HG03025 (cell line): ENCODE data around the gene RAD23B.

Experiments used
- ATAC-seq: cut with Tn5 transposase; IDR thresholded peaks from one replicate; pipeline ENCODE4 v1.9.1; 2021; ENCODE audit warnings: mild to moderate bottlenecking, moderate library complexity; ENCODE audit not compliant: unreplicated experiment, low FRiP score

Gene RAD23B

DNA sequence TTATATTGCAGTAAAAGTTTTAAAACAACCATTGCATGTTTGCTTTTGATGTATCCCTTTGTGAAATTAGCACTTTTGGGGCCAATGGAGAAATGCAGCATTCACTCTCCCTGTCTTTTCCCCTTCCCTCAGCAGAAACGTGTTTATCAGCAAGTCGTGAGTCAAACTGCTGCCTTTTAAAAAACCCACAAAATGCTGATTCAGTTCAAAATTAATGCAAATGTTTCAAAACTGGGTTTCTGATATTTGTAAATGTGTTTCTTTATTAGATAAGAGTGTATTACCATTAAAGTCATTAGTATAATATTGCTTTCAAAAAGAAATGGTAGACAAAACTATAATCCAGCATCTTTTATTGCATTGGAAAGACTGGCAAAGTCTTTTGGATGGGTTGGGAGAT, 47.3 kb downstream of the RAD23B start:
- ATAC-seq, result no peak

GRCh38 chr9:107332883-107333282, 49.8 kb downstream of the RAD23B start:
- ATAC-seq, result no peak

GRCh38 chr9:107333363-107333762, 50.3 kb downstream of the RAD23B start:
- ATAC-seq, result no peak

- ATAC-seq, result no peak
These were observed 51.2 kb downstream of the RAD23B start for GRCh38 chr9:107334103-107334776.

- no peak for ATAC-seq
These were observed 52.3 kb downstream of the RAD23B start for GRCh38 chr9:107335331-107335730.

DNA sequence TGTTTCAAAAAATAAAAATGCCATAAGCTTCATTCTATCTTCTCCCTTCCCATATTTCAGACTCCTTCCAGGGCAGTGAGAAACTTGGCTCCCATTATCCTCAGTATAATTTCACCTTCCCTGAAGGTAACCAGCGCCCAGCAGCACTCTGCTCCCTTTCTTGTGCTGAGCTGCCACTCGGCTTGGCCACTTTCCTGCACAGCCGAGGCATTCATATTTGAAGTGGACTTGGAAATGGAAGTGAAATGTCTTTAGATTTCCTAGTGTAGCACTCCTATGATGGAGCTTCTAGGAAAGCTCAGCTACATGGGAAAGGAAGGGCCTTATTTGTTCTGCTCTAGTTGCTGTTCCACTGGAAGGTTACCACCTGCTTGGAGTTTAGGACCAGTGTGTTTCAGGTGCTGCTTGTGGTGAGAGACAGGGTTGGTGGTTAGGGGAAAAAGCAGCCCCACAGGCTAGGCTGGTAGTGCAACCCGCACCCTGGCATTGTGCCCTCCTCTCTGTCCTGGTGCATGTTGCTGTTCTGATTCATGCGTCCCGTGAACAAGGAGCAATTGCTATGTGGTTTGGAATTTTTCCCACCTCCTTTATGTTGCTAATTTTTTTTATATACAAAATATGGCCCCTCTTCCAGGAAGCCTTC, 53.8 kb downstream of the RAD23B start:
- ATAC-seq, result no peak

GRCh38 chr9:107337676-107338590, 54.9 kb downstream of the RAD23B start:
- ATAC-seq, result no peak

- ATAC-seq, result no peak
These were observed 56.0 kb downstream of the RAD23B start for GRCh38 chr9:107338911-107339659.

DNA sequence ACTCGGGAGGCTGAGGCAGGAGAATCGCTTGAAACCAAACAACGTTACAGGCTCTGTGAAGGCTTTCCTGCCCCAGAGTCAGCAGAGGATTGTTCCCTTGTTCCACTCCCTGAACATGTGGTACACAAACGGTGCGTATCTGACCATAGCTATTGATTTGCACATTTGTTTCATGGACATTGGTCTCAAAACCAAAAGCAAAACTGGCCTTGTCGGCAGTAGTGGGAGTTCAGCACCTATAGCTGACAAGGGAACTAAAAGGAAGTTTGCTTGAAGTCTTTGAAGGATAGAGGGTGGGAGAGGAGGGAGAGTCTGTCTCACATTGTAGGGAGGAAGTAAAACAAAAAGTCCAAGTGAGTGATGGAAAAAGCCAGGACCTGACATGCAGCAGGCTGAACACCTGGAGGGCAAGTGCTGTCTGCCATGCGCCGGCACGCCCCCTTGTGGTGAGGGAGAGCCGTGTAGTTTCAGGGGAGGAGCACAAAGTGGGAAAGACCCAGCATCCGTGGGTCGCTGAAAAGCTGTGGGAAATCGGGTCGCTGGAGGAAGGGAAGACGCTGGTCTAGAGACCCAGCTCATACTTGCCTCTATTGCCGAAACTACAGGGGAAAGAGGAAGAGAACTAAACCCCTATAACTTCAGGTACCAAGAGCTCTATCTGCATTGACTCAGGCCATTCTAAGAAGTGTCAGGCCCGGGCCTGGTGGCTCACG, 58.0 kb downstream of the RAD23B start:
- peak; percentile 61 for ATAC-seq

GRCh38 chr9:107342476-107343161, 59.5 kb downstream of the RAD23B start:
- ATAC-seq, result no peak

GRCh38 chr9:107345327-107345726, 62.2 kb downstream of the RAD23B start:
- no peak for ATAC-seq

GRCh38 chr9:107348836-107349235, 65.8 kb downstream of the RAD23B start:
- no peak for ATAC-seq

- ATAC-seq, result no peak
These were observed 67.4 kb downstream of the RAD23B start for GRCh38 chr9:107350443-107350842.

- no peak for ATAC-seq
These were observed 68.4 kb downstream of the RAD23B start for GRCh38 chr9:107351382-107352045.

DNA sequence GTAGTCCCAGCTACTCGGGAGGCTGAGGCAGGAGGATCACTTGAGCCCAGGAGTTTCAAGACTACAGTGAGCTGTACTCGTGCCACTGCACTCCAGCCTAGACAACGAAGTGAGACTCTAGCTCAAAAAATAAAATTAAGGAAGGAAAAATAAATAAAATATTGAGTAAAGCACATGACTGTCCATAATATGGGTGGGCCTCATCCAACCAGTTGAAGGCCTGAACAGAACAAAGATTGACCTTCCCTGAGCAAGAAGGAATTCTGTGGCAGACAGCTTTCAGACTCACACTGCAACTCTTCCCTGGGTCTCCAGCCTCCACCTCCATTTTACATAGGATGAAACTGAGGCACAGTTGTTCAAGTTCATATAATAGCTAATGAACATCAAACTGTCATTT, 72.3 kb downstream of the RAD23B start:
- ATAC-seq, result no peak

GRCh38 chr9:107358986-107359385, 75.9 kb downstream of the RAD23B start:
- ATAC-seq, result no peak

DNA sequence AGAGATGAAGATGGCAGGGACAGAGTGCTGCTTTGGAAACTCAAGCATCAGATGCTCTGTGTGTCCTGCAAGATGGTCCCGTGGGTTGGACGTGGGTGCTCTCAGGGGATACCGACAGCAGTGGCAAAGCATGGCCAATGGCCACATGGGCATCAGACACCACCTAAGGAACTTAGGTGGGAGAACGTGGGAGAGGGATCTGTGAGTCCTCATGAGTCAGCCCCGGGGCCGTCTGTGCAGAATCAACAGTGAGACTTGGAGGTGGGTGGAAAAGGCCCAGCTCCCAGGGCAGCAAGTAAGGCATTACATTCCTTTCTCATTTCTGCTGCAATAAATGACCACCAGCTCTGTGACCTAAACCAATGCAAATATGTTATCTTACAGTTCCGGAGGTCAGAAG, 77.0 kb downstream of the RAD23B start:
- ATAC-seq, result no peak

- ATAC-seq, result no peak
These were observed 78.7 kb downstream of the RAD23B start for GRCh38 chr9:107361816-107362215.
